Lung (tissue), 12 donors: ENCODE data around the gene RXRB. TPM values are rescaled to one million over a fixed set of nuclear protein-coding genes. Genes with fewer than 3 reads are reported as not detected.

Experiments used
- ATAC-seq: fragments of 200-7000 bp; cut with Tn5 transposase; one replicate; pipeline ENCODE4 v1.9.1; 2020; ENCODE audit warnings: moderate number of reproducible peaks; ENCODE audit not compliant: insufficient read depth, low FRiP score
- DNase-seq, 3 donors: peaks; one replicate each; pipeline ENCODE4 v3.0.0-alpha.2; 2013 to 2017
- H3K27ac ChIP-seq, 2 donors: one replicate each; pipeline ENCODE4 v1.5.1; 2013; ENCODE audit warnings: mild to moderate bottlenecking in 2 of 2, moderate library complexity in 2 of 2, control low read depth in 1 of 2, inconsistent platforms in 1 of 2, low read depth in 1 of 2, low read length in 1 of 2
- H3K27me3 ChIP-seq, 3 donors: one replicate each; pipeline ENCODE4 v1.5.1; 2013; ENCODE audit warnings: low read length in 2 of 3; ENCODE audit not compliant: control insufficient read depth in 3 of 3, insufficient read depth in 3 of 3
- H3K36me3 ChIP-seq, 4 donors: one replicate each; pipeline ENCODE4 v1.5.1; 2013; ENCODE audit warnings: low read length in 4 of 4, mild to moderate bottlenecking in 1 of 4, moderate library complexity in 1 of 4; ENCODE audit not compliant: control insufficient read depth in 4 of 4, insufficient read depth in 4 of 4
- H3K4me1 ChIP-seq, 5 donors: one replicate each; pipeline ENCODE4 v1.5.1; 2013; ENCODE audit warnings: low read length in 5 of 5, mild to moderate bottlenecking in 2 of 5, moderate library complexity in 1 of 5; ENCODE audit not compliant: control insufficient read depth in 5 of 5, insufficient read depth in 5 of 5
- H3K4me3 ChIP-seq: one replicate; pipeline ENCODE4 v1.5.1; 2013; ENCODE audit warnings: mild to moderate bottlenecking, control low read depth, moderate library complexity
- H3K9ac ChIP-seq, 2 donors: one replicate each; pipeline ENCODE4 v1.5.1; 2013; ENCODE audit warnings: low read length in 2 of 2, control low read depth in 1 of 2; ENCODE audit not compliant: insufficient read depth in 1 of 2
- H3K9me3 ChIP-seq, 4 donors: one replicate each; pipeline ENCODE4 v1.5.1; 2013; ENCODE audit warnings: low read length in 3 of 4, mild to moderate bottlenecking in 1 of 4, moderate library complexity in 1 of 4; ENCODE audit not compliant: control insufficient read depth in 4 of 4, insufficient read depth in 3 of 4
- WGBS, 2 donors: extraction: QIAGEN DNeasy Blood & Tissue Kit; methylation state at CpG; one replicate each; pipeline ENCODE4 v1.1.7; 2013; 5-methylcytosine and 5-hydroxymethylcytosine counted together
- polyA plus RNA-seq, 2 donors: library from polyadenylated mRNA; stranded (reverse); fragments of 200-250 nt; gene quantifications; one replicate each; pipeline ENCODE4 v1.2.1, GENCODE V29; 2013
- total RNA-seq, 2 donors: library from RNA; depleted of rRNA in 1 of 2; stranded (reverse); fragments of >200 nt in 1 of 2; gene quantifications; one replicate each; pipeline ENCODE4 v1.2.1, GENCODE V29; 2014 to 2021
- TF ChIP-seq, protein P1 (sequence below): IDR thresholded peaks from 2 replicates; pipeline ENCODE4 v1.5.1; 2012; ENCODE audit warnings: mild to moderate bottlenecking; ENCODE audit errors: control extremely low read depth, extremely low read depth
- donor health status: control.
- donor health status: control.
- donor health status: Bipolar disorder and iron deficiency.
- donor health status: healthy.
- donor health status: DM: yes; HTN: yes; CAD: no.

The RXRB gene
- total and polyA plus RNA-seq, 4 donors: 27.4 to 38.7 (median 31.1) TPM

DNA sequence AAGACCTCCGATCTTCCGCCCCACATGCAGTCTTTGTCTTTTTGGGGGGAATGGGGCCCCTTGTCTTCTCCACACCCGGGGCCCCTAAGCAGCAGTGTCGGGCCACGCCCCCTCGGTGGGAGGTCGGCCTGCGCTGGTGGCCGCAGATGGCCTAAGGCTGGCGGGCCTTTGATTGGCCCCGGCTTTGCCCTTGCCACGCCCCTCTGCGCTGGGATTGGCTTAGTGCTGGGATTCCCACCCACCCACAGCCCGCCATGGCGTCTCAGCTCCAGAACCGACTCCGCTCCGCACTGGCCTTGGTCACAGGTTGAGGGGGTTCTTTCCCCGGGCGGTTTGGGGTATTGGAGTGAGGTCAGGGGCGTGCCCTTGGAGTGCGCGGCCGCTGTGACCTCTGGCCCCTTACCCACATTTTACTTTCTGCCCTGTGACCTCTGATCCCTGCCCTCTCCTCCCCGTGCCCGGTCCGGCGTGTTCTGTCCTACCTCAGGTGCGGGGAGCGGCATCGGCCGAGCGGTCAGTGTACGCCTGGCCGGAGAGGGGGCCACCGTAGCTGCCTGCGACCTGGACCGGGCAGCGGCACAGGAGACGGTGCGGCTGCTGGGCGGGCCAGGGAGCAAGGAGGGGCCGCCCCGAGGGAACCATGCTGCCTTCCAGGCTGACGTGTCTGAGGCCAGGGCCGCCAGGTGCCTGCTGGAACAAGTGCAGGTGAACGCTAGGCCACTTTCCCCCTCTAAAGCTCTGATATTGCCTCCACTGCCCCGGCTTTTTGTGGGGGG, 4.1 kb upstream of the RXRB start, which contains the start of gene HSD17B8:
HSD17B8 (plus strand) TSS at position 241 of the 776 bp plus-strand sequence; CDS start at position 255, 14 bp downstream.
- WGBS, 2 donors: 0 to 1% methylated on average over 47 to 48 of the region's 48 CpGs
- H3K9me3 ChIP-seq: no peaks in the 10 kb centered on the region
- peaks cover 0 to 26% (median 18%) of the 10 kb centered on the region in 4 donors for H3K36me3 ChIP-seq
- peak within 1 kb of the TSS; percentile 69 for H3K4me3 ChIP-seq
- DNase-seq: peak; percentile 96 to 97 (median 96)
- TF ChIP-seq, protein P1, sequence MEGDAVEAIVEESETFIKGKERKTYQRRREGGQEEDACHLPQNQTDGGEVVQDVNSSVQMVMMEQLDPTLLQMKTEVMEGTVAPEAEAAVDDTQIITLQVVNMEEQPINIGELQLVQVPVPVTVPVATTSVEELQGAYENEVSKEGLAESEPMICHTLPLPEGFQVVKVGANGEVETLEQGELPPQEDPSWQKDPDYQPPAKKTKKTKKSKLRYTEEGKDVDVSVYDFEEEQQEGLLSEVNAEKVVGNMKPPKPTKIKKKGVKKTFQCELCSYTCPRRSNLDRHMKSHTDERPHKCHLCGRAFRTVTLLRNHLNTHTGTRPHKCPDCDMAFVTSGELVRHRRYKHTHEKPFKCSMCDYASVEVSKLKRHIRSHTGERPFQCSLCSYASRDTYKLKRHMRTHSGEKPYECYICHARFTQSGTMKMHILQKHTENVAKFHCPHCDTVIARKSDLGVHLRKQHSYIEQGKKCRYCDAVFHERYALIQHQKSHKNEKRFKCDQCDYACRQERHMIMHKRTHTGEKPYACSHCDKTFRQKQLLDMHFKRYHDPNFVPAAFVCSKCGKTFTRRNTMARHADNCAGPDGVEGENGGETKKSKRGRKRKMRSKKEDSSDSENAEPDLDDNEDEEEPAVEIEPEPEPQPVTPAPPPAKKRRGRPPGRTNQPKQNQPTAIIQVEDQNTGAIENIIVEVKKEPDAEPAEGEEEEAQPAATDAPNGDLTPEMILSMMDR: no peak
- peak; percentile 71 for ATAC-seq
- no peaks in the 10 kb centered on the region for H3K27me3 ChIP-seq
- peak within 1 kb of the TSS; percentile 74 to 87 for H3K27ac ChIP-seq
- H3K4me1 ChIP-seq: peaks cover 7 to 55% (median 24%) of the 10 kb centered on the region in 5 donors
- peak within 1 kb of the TSS in 1 of 2 donors; percentile 77 for H3K9ac ChIP-seq

DNA sequence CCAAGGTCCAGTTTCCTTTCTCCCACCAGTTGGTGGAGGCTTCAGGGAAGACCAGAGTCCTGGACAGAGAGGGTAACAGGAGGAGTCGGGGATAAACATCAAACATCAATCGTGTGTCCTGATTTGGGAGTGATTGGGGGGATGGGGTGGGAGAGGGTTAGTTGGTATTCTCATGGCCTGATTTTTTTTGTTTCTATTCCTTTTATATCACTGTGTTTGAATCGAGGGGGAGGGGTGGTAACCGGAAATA, 3.6 kb upstream of the RXRB start:
- peaks cover 9 to 54% (median 24%) of the 10 kb centered on the region in 5 donors for H3K4me1 ChIP-seq
- TF ChIP-seq, protein P1: no peak
- no peak overlapping the region for H3K27ac ChIP-seq
- H3K9ac ChIP-seq: no peak overlapping the region
- 3% methylated on average over 4 of the region's 4 CpGs for WGBS, 2 donors
- peaks cover 0 to 26% (median 16%) of the 10 kb centered on the region in 4 donors for H3K36me3 ChIP-seq
- H3K9me3 ChIP-seq: no peaks in the 10 kb centered on the region
- no peaks in the 10 kb centered on the region for H3K27me3 ChIP-seq
- ATAC-seq: no peak
- no peak for DNase-seq
- no peak overlapping the region for H3K4me3 ChIP-seq

DNA sequence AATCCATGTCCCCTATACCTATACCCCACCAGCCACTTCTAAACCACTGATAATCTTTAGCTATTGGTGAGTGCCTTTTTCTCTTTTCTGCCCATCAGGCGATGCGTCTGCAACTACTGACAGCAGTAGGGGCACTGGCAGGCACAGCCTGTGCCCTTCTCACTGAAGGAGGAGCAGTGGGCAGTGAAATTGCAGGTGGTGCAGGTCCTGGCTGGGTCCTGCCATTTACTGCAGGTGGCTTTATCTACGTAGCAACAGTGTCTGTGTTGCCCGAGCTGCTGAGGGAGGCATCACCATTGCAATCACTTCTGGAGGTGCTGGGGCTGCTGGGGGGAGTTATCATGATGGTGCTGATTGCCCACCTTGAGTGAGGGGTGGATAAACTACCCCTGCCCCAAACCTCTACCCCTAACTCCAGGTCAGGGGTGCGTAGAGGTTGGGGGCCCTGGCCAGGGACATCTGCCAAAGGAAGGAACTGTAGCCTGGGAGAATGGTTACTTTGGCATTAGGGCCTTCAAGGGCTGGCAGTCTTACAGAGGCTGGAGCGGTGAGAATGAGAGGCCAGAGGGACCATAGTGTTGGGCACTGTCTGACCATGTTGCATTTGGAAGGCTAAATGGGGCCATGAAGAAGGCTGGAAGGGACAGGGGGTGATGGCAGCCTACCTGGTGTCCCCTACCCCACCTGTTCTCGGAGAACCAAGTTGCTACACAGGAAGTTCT, 3.1 kb upstream of the RXRB start:
- H3K9me3 ChIP-seq: no peaks in the 10 kb centered on the region
- ATAC-seq (no peak), DNase-seq (no peak)
- H3K27me3 ChIP-seq: no peaks in the 10 kb centered on the region
- WGBS, 2 donors: 88 to 90% methylated on average over 7 of the region's 7 CpGs
- TF ChIP-seq, protein P1: no peak
- peaks cover 0 to 26% (median 16%) of the 10 kb centered on the region in 4 donors for H3K36me3 ChIP-seq
- H3K9ac ChIP-seq: no peak overlapping the region
- peaks cover 11 to 52% (median 24%) of the 10 kb centered on the region in 5 donors for H3K4me1 ChIP-seq
- H3K4me3 ChIP-seq: no peak overlapping the region
- no peak overlapping the region for H3K27ac ChIP-seq
